ENCODE data around the gene NEK1.

- TF ChIP-seq CTCF (IDR thresholded peaks at IDR 0.05) (no peak), GABPB1 (CRISPR knock-in tag; IDR thresholded peaks at IDR 0.05) (no peak), OVOL2 (CRISPR knock-in tag; IDR thresholded peaks at IDR 0.05; ENCODE audit: borderline replicate concordance) (no peak), ZNF263 (CRISPR knock-in tag; IDR thresholded peaks at IDR 0.05; ENCODE audit: low read depth) (no peak), IRF1 (CRISPR knock-in tag; IDR thresholded peaks at IDR 0.05) (no peak)
These were observed 9.1 kb downstream of the NEK1 start for GRCh38 chr4:169603312-169603711.
